Spleen (tissue), 7 donors: ENCODE data around the gene HOXC11.

Experiments
- CTCF ChIP-seq, 11 experiments: fragments of 200-600 bp in 7 of 11; fragments of 450-650 bp in 4 of 11; sonication (generic) in 4 of 11; IDR thresholded peaks in 8 of 11; conservative IDR thresholded peaks in 3 of 11; 1 replicate in 7 of 11; 2 replicates in 4 of 11; pipeline versions ENCODE4 v1.4.0 to v1.8.0; 2016 to 2021; ENCODE audit warnings: antibody characterized with exemption in 11 of 11, inconsistent platforms in 4 of 11, mild to moderate bottlenecking in 1 of 11
- POLR2A ChIP-seq, 3 donors: fragments of 450-650 bp; IDR thresholded peaks; one replicate each; pipeline ENCODE4 v1.5.1; 2017; ENCODE audit warnings: antibody characterized with exemption in 3 of 3, mild to moderate bottlenecking in 1 of 3
- POLR2AphosphoS5 ChIP-seq, 3 donors: sonication (generic); formaldehyde crosslinking; IDR thresholded peaks; one replicate each; pipeline ENCODE4 v1.5.1; 2017; ENCODE audit warnings: antibody characterized with exemption in 3 of 3
- donor health status: DM: no; HTN: no; CAD: no; lungs with moderate emphysema.
- donor health status: DM: no; HTN: no; CAD: no.
- donor health status: DM: no; HTN: no; CAD: no.

- TF ChIP-seq CTCF (IDR thresholded peaks at IDR 0.05 in 8 of 11, conservative IDR thresholded peaks at IDR 0.05 in 3 of 11): no peak
- TF ChIP-seq POLR2A (IDR thresholded peaks at IDR 0.05): no peak
- no peak for TF ChIP-seq POLR2AphosphoS5 (IDR thresholded peaks at IDR 0.05)
Measured at GRCh38 chr12:53978477-53979356, 5.8 kb downstream of the HOXC11 start.
